Right lobe of liver (tissue), 4 donors: ENCODE measurements around the gene WDR93.

Source experiments
- POLR2A ChIP-seq: fragments of 450-650 bp; IDR thresholded peaks from one replicate; pipeline ENCODE4 v1.6.1; 2017; ENCODE audit warnings: antibody characterized with exemption, mild to moderate bottlenecking
- TF ChIP-seq, protein P1 (sequence below), 4 donors: fragments of 200-600 bp in 3 of 4; fragments of 450-650 bp in 1 of 4; IDR thresholded peaks; one replicate each; pipeline versions ENCODE4 v1.5.1 to v1.8.0; 2016 to 2022; ENCODE audit warnings: antibody characterized with exemption in 4 of 4, mild to moderate bottlenecking in 2 of 4
- donor health status: DM: no; HTN: no; CAD: no.
- donor health status: DM: no; HTN: no; CAD: no.
- donor health status: DM: no; HTN: yes; CAD: no.

DNA sequence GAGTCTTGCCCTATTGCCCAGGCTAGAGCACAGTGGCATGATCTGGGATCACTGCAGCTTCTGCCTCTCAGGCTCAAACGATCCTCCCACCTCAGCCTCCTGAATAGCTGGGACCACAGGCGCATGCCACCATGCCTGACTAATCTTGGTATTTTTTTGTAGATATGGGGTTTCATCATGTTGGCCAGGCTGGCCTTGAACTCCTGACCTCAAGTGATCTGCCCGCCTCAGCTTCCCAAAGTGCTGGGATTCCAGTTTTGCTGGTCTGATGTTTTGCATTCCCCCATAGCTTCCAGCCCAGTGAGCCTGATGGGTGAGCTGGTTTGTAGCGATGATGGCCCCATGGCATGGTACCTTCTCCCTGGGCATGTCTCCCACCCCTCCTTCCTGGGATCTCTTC is 65.1 kb downstream of the WDR93 start:
- TF ChIP-seq, protein P1, sequence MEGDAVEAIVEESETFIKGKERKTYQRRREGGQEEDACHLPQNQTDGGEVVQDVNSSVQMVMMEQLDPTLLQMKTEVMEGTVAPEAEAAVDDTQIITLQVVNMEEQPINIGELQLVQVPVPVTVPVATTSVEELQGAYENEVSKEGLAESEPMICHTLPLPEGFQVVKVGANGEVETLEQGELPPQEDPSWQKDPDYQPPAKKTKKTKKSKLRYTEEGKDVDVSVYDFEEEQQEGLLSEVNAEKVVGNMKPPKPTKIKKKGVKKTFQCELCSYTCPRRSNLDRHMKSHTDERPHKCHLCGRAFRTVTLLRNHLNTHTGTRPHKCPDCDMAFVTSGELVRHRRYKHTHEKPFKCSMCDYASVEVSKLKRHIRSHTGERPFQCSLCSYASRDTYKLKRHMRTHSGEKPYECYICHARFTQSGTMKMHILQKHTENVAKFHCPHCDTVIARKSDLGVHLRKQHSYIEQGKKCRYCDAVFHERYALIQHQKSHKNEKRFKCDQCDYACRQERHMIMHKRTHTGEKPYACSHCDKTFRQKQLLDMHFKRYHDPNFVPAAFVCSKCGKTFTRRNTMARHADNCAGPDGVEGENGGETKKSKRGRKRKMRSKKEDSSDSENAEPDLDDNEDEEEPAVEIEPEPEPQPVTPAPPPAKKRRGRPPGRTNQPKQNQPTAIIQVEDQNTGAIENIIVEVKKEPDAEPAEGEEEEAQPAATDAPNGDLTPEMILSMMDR (IDR thresholded peaks at IDR 0.05) = no peak
- no peak for TF ChIP-seq POLR2A
